HepG2 (cell line): ENCODE data around the gene VPS37D. TPM values are rescaled to one million over a fixed set of nuclear protein-coding genes. Genes with fewer than 3 reads are reported as not detected.

Experiments used
- ATF7 ChIP-seq, 2 experiments: fragments of 450-650 bp in 1 of 2; sonication (generic) in 1 of 2; formaldehyde crosslinking in 1 of 2; IDR thresholded peaks; 2 replicates each; pipeline versions ENCODE4 v1.4.0 to v1.6.1; 2016 to 2020; ENCODE audit warnings: antibody characterized with exemption in 1 of 2, mild to moderate bottlenecking in 1 of 2, missing genetic modification reagents in 1 of 2
- FOSL2 ChIP-seq: sonication (generic); formaldehyde crosslinking; IDR thresholded peaks from 2 replicates; pipeline ENCODE4 v1.4.0; 2020; ENCODE audit warnings: missing genetic modification reagents
- FOXO4 ChIP-seq: sonication (generic); formaldehyde crosslinking; conservative IDR thresholded peaks from 2 replicates; pipeline ENCODE4 v1.8.1; 2023; ENCODE audit warnings: missing genetic modification reagents
- GPBP1L1 ChIP-seq: sonication (generic); formaldehyde crosslinking; IDR thresholded peaks from 2 replicates; pipeline ENCODE4 v1.5.0; 2020; ENCODE audit warnings: mild to moderate bottlenecking, missing genetic modification reagents
- HBP1 ChIP-seq: IDR thresholded peaks from 2 replicates; pipeline ENCODE4 v1.6.1; 2016; ENCODE audit warnings: low read depth, control low read depth
- HMGA1 ChIP-seq: sonication (generic); formaldehyde crosslinking; conservative IDR thresholded peaks from 2 replicates; pipeline ENCODE4 v1.4.0; 2020; ENCODE audit warnings: missing genetic modification reagents
- KLF6 ChIP-seq: IDR thresholded peaks from 2 replicates; pipeline ENCODE4 v1.8.0; 2016; ENCODE audit warnings: missing biosample characterization, missing genetic modification reagents
- NBN ChIP-seq: fragments of 450-650 bp; conservative IDR thresholded peaks from 2 replicates; pipeline ENCODE4 v1.6.1; 2017
- NFYB ChIP-seq: sonication (generic); formaldehyde crosslinking; IDR thresholded peaks from 2 replicates; pipeline ENCODE4 v1.4.0; 2020; ENCODE audit warnings: missing genetic modification reagents
- NR0B2 ChIP-seq: sonication (generic); formaldehyde crosslinking; IDR thresholded peaks from 2 replicates; pipeline ENCODE4 v1.4.0; 2020; ENCODE audit warnings: mild to moderate bottlenecking, missing genetic modification reagents
- NR3C1 ChIP-seq: sonication (generic); formaldehyde crosslinking; IDR thresholded peaks from 2 replicates; pipeline ENCODE4 v1.4.0; 2020; ENCODE audit warnings: missing genetic modification reagents
- RBM39 ChIP-seq: fragments of 200-400 bp; formaldehyde crosslinking; IDR thresholded peaks from one replicate; pipeline ENCODE4 v1.6.1; 2018; ENCODE audit warnings: antibody characterized with exemption, mild to moderate bottlenecking, low read depth, low read length; ENCODE audit not compliant: poor library complexity, severe bottlenecking
- TEAD3 ChIP-seq: optimal IDR thresholded peaks from 2 replicates; pipeline ENCODE3; 2016; ENCODE audit warnings: borderline replicate concordance
- XBP1 ChIP-seq: sonication (generic); formaldehyde crosslinking; IDR thresholded peaks from 2 replicates; pipeline ENCODE4 v1.5.0; 2020; ENCODE audit warnings: missing genetic modification reagents
- ZNF280D ChIP-seq: sonication (generic); formaldehyde crosslinking; IDR thresholded peaks from 2 replicates; pipeline ENCODE4 v1.5.1; 2020; ENCODE audit warnings: mild to moderate bottlenecking, missing genetic modification reagents
- ZNF350 ChIP-seq: sonication (generic); formaldehyde crosslinking; IDR thresholded peaks from 2 replicates; pipeline ENCODE4 v1.4.0; 2020; ENCODE audit warnings: mild to moderate bottlenecking, low read depth, missing genetic modification reagents, borderline replicate concordance
- ZNF496 ChIP-seq: sonication (generic); formaldehyde crosslinking; IDR thresholded peaks from 2 replicates; pipeline ENCODE4 v1.8.1; 2023; ENCODE audit warnings: mild to moderate bottlenecking, moderate library complexity, missing genetic modification reagents; ENCODE audit not compliant: insufficient replicate concordance
- ZNF556 ChIP-seq: sonication (generic); formaldehyde crosslinking; IDR thresholded peaks from 2 replicates; pipeline ENCODE4 v1.4.0; 2020; ENCODE audit warnings: mild to moderate bottlenecking, missing genetic modification reagents, borderline replicate concordance
- polyA plus RNA-seq, 8 experiments: library from polyadenylated mRNA; depleted of rRNA in 3 of 8; stranded (reverse) in 7 of 8; unstranded in 1 of 8; fragments of >200 nt; fragmentation: Illumina TruSeq in 4 of 8; extraction: Trizol in 4 of 8; gene quantifications; 2 replicates each; pipeline versions ENCODE4 v1.2.1 to v1.2.3, GENCODE V29; 2011 to 2016; ENCODE audit warnings: low read depth in 4 of 8, missing spikeins in 1 of 8, mixed read lengths in 1 of 8; ENCODE audit not compliant: insufficient read depth in 1 of 8
- total RNA-seq, 5 experiments: library from RNA; depleted of rRNA; stranded (reverse); fragments of >200 nt; fragmentation: Illumina TruSeq; extraction: Trizol; gene quantifications; 2 replicates each; pipeline ENCODE4 v1.2.3, GENCODE V29; 2016; ENCODE audit warnings: low read depth in 1 of 5

VPS37D gene
- total and polyA plus RNA-seq, 2 of the 13 experiments (the other 11 are each of a cell fraction or from before 2014, with no cell fraction given) = 3.8 to 6.3 TPM

GRCh38 chr7:73623798-73624668, 43.6 kb upstream of the VPS37D start, which contains the start of gene MLXIPL (continued):
- TF ChIP-seq GPBP1L1 (CRISPR knock-in tag) (no peak), XBP1 (CRISPR knock-in tag) (peak; percentile 15; the same call in 1 of the 2 replicates), ZNF556 (CRISPR knock-in tag) (no peak; the same call in 1 of the 2 replicates), ATF7 (IDR thresholded peaks at IDR 0.05) (no peak), ATF7 (CRISPR knock-in tag; IDR thresholded peaks at IDR 0.05) (no peak), RBM39 (peak; percentile 67), HBP1 (CRISPR knock-in tag) (no peak), ZNF350 (CRISPR knock-in tag) (no peak), ZNF280D (CRISPR knock-in tag) (no peak), NFYB (CRISPR knock-in tag) (no peak), FOXO4 (CRISPR knock-in tag) (no peak), NR0B2 (CRISPR knock-in tag) (peak; percentile 47; the same call in 1 of the 2 replicates), TEAD3 (CRISPR knock-in tag) (no peak), NBN (no peak), FOSL2 (CRISPR knock-in tag) (no peak; the same call in 1 of the 2 replicates), HMGA1 (CRISPR knock-in tag) (no peak), ZNF496 (CRISPR knock-in tag) (no peak), KLF6 (CRISPR knock-in tag) (peak; percentile 84), NR3C1 (CRISPR knock-in tag) (no peak)
